Prostate gland (tissue), 2 donors: ENCODE results near the gene CRTAC1.

Source experiments
- CTCF ChIP-seq, 4 experiments: fragments of 200-600 bp in 2 of 4; fragments of 450-650 bp in 2 of 4; sonication (generic) in 2 of 4; IDR thresholded peaks; 1 replicate in 3 of 4; 2 replicates in 1 of 4; pipeline ENCODE4 v1.5.1; 2016 to 2019; ENCODE audit warnings: antibody characterized with exemption in 4 of 4, mild to moderate bottlenecking in 2 of 4, moderate library complexity in 2 of 4
- POLR2A ChIP-seq: fragments of 450-650 bp; IDR thresholded peaks from one replicate; pipeline ENCODE4 v1.6.1; 2016; ENCODE audit warnings: antibody characterized with exemption, mild to moderate bottlenecking
- POLR2AphosphoS5 ChIP-seq: sonication (generic); formaldehyde crosslinking; IDR thresholded peaks from one replicate; pipeline ENCODE4 v1.6.1; 2017; ENCODE audit warnings: antibody characterized with exemption

DNA sequence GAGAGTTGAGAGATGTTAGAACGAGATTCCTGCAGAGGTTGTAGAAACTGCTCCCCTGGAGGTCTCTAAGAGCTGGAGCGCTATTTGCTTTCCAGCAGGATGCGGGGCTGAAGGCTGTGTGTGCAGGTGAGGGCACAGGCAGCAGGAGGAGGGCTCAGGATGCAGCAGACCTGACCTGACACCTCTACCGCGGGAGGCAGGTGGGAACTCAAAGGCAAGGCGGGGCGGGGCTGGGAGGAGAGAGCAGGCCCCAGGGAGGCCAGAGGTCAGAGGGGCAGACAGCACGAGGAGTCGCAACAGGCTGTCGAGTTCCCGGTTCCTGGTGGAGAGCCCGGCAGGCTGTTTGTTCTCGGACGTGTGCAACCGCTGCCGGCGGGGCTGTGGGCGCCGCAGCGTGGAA is 7.9 kb upstream of the CRTAC1 start:
- no peak for TF ChIP-seq POLR2AphosphoS5
- TF ChIP-seq CTCF (IDR thresholded peaks at IDR 0.05) = no peak
- no peak for TF ChIP-seq POLR2A
